ENCODE data around the gene EPHB1.

EPHB1 gene

GRCh38 chr3:135008326-135008725 lies 213.3 kb downstream of the EPHB1 start:
- H3K18ac ChIP-seq (ENCODE audit: low read length) = no peak overlapping the region
- no peak overlapping the region for H2BK120ac ChIP-seq (ENCODE audit: low read depth, low read length)
- H3K23ac ChIP-seq (ENCODE audit: low read depth, low read length, poor library complexity) = no peak overlapping the region
- no peaks in the 10 kb centered on the region for H3K36me3 ChIP-seq (replicated peaks in 1 of 2; ENCODE audit: control insufficient read depth in 2 of 2, insufficient read depth in 2 of 2, low read length in 2 of 2)
- H2BK15ac ChIP-seq (ENCODE audit: low read length) = no peak overlapping the region
- WGBS, 2 donors (ENCODE audit: extremely low coverage in 2 of 2, insufficient read length in 2 of 2, insufficient replicate concordance in 1 of 2) = no CpG with 5 or more reads among the region's 2 CpGs
- no peak for DNase-seq (ENCODE audit: low spot score)
- no peak overlapping the region for H2AK5ac ChIP-seq (ENCODE audit: low read depth, low read length)
- H3K4me1 ChIP-seq (ENCODE audit: control insufficient read depth in 2 of 2, insufficient read depth in 1 of 2, low read depth in 1 of 2, low read length in 2 of 2) = peaks cover 0 to 2% of the 10 kb centered on the region in 2 donors
- no peak overlapping the region for H3K4me3 ChIP-seq (ENCODE audit: low read length in 2 of 2)
- no peak overlapping the region for H2BK5ac ChIP-seq (ENCODE audit: low read length)
- no peak overlapping the region for H3K4me2 ChIP-seq (ENCODE audit: insufficient read depth, low read length, poor library complexity, severe bottlenecking)
- H2BK12ac ChIP-seq (ENCODE audit: low read length) = no peak overlapping the region
- H3K79me1 ChIP-seq (ENCODE audit: low read depth, low read length) = no peaks in the 10 kb centered on the region
- H4K8ac ChIP-seq (ENCODE audit: low read depth, low read length) = no peak overlapping the region
- H3K9me3 ChIP-seq (replicated peaks in 1 of 2; ENCODE audit: control insufficient read depth in 2 of 2, insufficient read depth in 1 of 2, low read depth in 1 of 2, low read length in 2 of 2) = no peaks in the 10 kb centered on the region
- no peak overlapping the region for H3K9ac ChIP-seq (ENCODE audit: low read depth, low read length, poor library complexity)
- no peak overlapping the region for H3K14ac ChIP-seq (ENCODE audit: low read length)
- H2AFZ ChIP-seq (ENCODE audit: low read length) = no peak overlapping the region
- no peak overlapping the region for H4K91ac ChIP-seq (ENCODE audit: low read depth, low read length, poor library complexity)
- no peak overlapping the region for H3K4ac ChIP-seq (ENCODE audit: low read length)
- H3K27me3 ChIP-seq (ENCODE audit: control insufficient read depth in 3 of 3, insufficient read depth in 3 of 3, low read depth in 1 of 3, low read length in 3 of 3) = no peaks in the 10 kb centered on the region
- H3K27ac ChIP-seq (replicated peaks; ENCODE audit: low read length) = no peak overlapping the region

GRCh38 chr3:135009014-135009413 lies 214.0 kb downstream of the EPHB1 start:
- H3K23ac ChIP-seq (ENCODE audit: low read depth, low read length, poor library complexity) = no peak overlapping the region
- H3K36me3 ChIP-seq (replicated peaks in 1 of 2; ENCODE audit: control insufficient read depth in 2 of 2, insufficient read depth in 2 of 2, low read length in 2 of 2) = no peaks in the 10 kb centered on the region
- no peak overlapping the region for H3K27ac ChIP-seq (replicated peaks; ENCODE audit: low read length)
- no peak overlapping the region for H2BK120ac ChIP-seq (ENCODE audit: low read depth, low read length)
- no peak overlapping the region for H2BK5ac ChIP-seq (ENCODE audit: low read length)
- H2BK12ac ChIP-seq (ENCODE audit: low read length) = no peak overlapping the region
- WGBS, 2 donors (ENCODE audit: extremely low coverage in 2 of 2, insufficient read length in 2 of 2, insufficient replicate concordance in 1 of 2) = no CpG with 5 or more reads among the region's 2 CpGs
- no peak overlapping the region for H3K4me3 ChIP-seq (ENCODE audit: low read length in 2 of 2)
- H3K14ac ChIP-seq (ENCODE audit: low read length) = no peak overlapping the region
- H3K9me3 ChIP-seq (replicated peaks in 1 of 2; ENCODE audit: control insufficient read depth in 2 of 2, insufficient read depth in 1 of 2, low read depth in 1 of 2, low read length in 2 of 2) = no peaks in the 10 kb centered on the region
- H3K4me2 ChIP-seq (ENCODE audit: insufficient read depth, low read length, poor library complexity, severe bottlenecking) = no peak overlapping the region
- H2AK5ac ChIP-seq (ENCODE audit: low read depth, low read length) = no peak overlapping the region
- no peak overlapping the region for H2AFZ ChIP-seq (ENCODE audit: low read length)
- no peak overlapping the region for H3K18ac ChIP-seq (ENCODE audit: low read length)
- H3K27me3 ChIP-seq (ENCODE audit: control insufficient read depth in 3 of 3, insufficient read depth in 3 of 3, low read depth in 1 of 3, low read length in 3 of 3) = no peaks in the 10 kb centered on the region
- no peaks in the 10 kb centered on the region for H3K79me1 ChIP-seq (ENCODE audit: low read depth, low read length)
- no peak for DNase-seq (ENCODE audit: low spot score)
- H3K4ac ChIP-seq (ENCODE audit: low read length) = no peak overlapping the region
- H3K4me1 ChIP-seq (ENCODE audit: control insufficient read depth in 2 of 2, insufficient read depth in 1 of 2, low read depth in 1 of 2, low read length in 2 of 2) = peaks cover 0 to 2% of the 10 kb centered on the region in 2 donors
- H4K91ac ChIP-seq (ENCODE audit: low read depth, low read length, poor library complexity) = no peak overlapping the region
- H2BK15ac ChIP-seq (ENCODE audit: low read length) = no peak overlapping the region
- no peak overlapping the region for H4K8ac ChIP-seq (ENCODE audit: low read depth, low read length)
- no peak overlapping the region for H3K9ac ChIP-seq (ENCODE audit: low read depth, low read length, poor library complexity)

- H3K9ac ChIP-seq (ENCODE audit: low read depth, low read length, poor library complexity) = no peak overlapping the region
- H2BK120ac ChIP-seq (ENCODE audit: low read depth, low read length) = no peak overlapping the region
- H2BK5ac ChIP-seq (ENCODE audit: low read length) = no peak overlapping the region
- DNase-seq (ENCODE audit: low spot score) = no peak
- no peak overlapping the region for H2AK5ac ChIP-seq (ENCODE audit: low read depth, low read length)
- H3K4me3 ChIP-seq (ENCODE audit: low read length in 2 of 2) = no peak overlapping the region
- no peaks in the 10 kb centered on the region for H3K27me3 ChIP-seq (ENCODE audit: control insufficient read depth in 3 of 3, insufficient read depth in 3 of 3, low read depth in 1 of 3, low read length in 3 of 3)
- H3K27ac ChIP-seq (replicated peaks; ENCODE audit: low read length) = no peak overlapping the region
- no peak overlapping the region for H3K23ac ChIP-seq (ENCODE audit: low read depth, low read length, poor library complexity)
- H3K4me1 ChIP-seq (ENCODE audit: control insufficient read depth in 2 of 2, insufficient read depth in 1 of 2, low read depth in 1 of 2, low read length in 2 of 2) = peaks cover 0 to 4% of the 10 kb centered on the region in 2 donors
- H3K4me2 ChIP-seq (ENCODE audit: insufficient read depth, low read length, poor library complexity, severe bottlenecking) = no peak overlapping the region
- H3K9me3 ChIP-seq (replicated peaks in 1 of 2; ENCODE audit: control insufficient read depth in 2 of 2, insufficient read depth in 1 of 2, low read depth in 1 of 2, low read length in 2 of 2) = no peaks in the 10 kb centered on the region
- H3K14ac ChIP-seq (ENCODE audit: low read length) = no peak overlapping the region
- H3K79me1 ChIP-seq (ENCODE audit: low read depth, low read length) = no peaks in the 10 kb centered on the region
- no peak overlapping the region for H4K8ac ChIP-seq (ENCODE audit: low read depth, low read length)
- H3K18ac ChIP-seq (ENCODE audit: low read length) = peak overlapping the region; percentile 24
- no peak overlapping the region for H2BK12ac ChIP-seq (ENCODE audit: low read length)
- no peaks in the 10 kb centered on the region for H3K36me3 ChIP-seq (replicated peaks in 1 of 2; ENCODE audit: control insufficient read depth in 2 of 2, insufficient read depth in 2 of 2, low read length in 2 of 2)
- H2BK15ac ChIP-seq (ENCODE audit: low read length) = no peak overlapping the region
- H4K91ac ChIP-seq (ENCODE audit: low read depth, low read length, poor library complexity) = no peak overlapping the region
- no CpG with 5 or more reads among the region's 3 CpGs for WGBS, 2 donors (ENCODE audit: extremely low coverage in 2 of 2, insufficient read length in 2 of 2, insufficient replicate concordance in 1 of 2)
- H3K4ac ChIP-seq (ENCODE audit: low read length) = no peak overlapping the region
- H2AFZ ChIP-seq (ENCODE audit: low read length) = no peak overlapping the region
Observed at GRCh38 chr3:135012101-135012500, 217.0 kb downstream of the EPHB1 start.

- Histone ChIP-seq H3K9me3 (replicated peaks in 1 of 2; ENCODE audit: control insufficient read depth in 2 of 2, insufficient read depth in 1 of 2, low read depth in 1 of 2, low read length in 2 of 2) (no peaks in the 10 kb centered on the region), H3K4me1 (ENCODE audit: control insufficient read depth in 2 of 2, insufficient read depth in 1 of 2, low read depth in 1 of 2, low read length in 2 of 2) (peaks cover 0 to 10% of the 10 kb centered on the region in 2 donors), H3K14ac (ENCODE audit: low read length) (no peak overlapping the region), H2BK15ac (ENCODE audit: low read length) (no peak overlapping the region), H3K27me3 (ENCODE audit: control insufficient read depth in 3 of 3, insufficient read depth in 3 of 3, low read depth in 1 of 3, low read length in 3 of 3) (no peaks in the 10 kb centered on the region), H3K4me3 (ENCODE audit: low read length in 2 of 2) (peak overlapping the region in 1 of 2 donors; percentile 25), H3K27ac (replicated peaks; ENCODE audit: low read length) (no peak overlapping the region), H3K4me2 (ENCODE audit: insufficient read depth, low read length, poor library complexity, severe bottlenecking) (no peak overlapping the region), H3K9ac (ENCODE audit: low read depth, low read length, poor library complexity) (no peak overlapping the region), H2AK5ac (ENCODE audit: low read depth, low read length) (no peak overlapping the region), H2AFZ (ENCODE audit: low read length) (no peak overlapping the region), H3K23ac (ENCODE audit: low read depth, low read length, poor library complexity) (no peak overlapping the region), H2BK12ac (ENCODE audit: low read length) (no peak overlapping the region), H4K91ac (ENCODE audit: low read depth, low read length, poor library complexity) (no peak overlapping the region), H3K18ac (ENCODE audit: low read length) (no peak overlapping the region), H4K8ac (ENCODE audit: low read depth, low read length) (peak overlapping the region; percentile 52), H2BK120ac (ENCODE audit: low read depth, low read length) (no peak overlapping the region), H2BK5ac (ENCODE audit: low read length) (no peak overlapping the region), H3K4ac (ENCODE audit: low read length) (no peak overlapping the region), H3K36me3 (replicated peaks in 1 of 2; ENCODE audit: control insufficient read depth in 2 of 2, insufficient read depth in 2 of 2, low read length in 2 of 2) (no peaks in the 10 kb centered on the region), H3K79me1 (ENCODE audit: low read depth, low read length) (no peaks in the 10 kb centered on the region)
- no peak for DNase-seq (ENCODE audit: low spot score)
- WGBS, 2 donors (ENCODE audit: extremely low coverage in 2 of 2, insufficient read length in 2 of 2, insufficient replicate concordance in 1 of 2) = no CpG with 5 or more reads among the region's 8 CpGs
Observed at GRCh38 chr3:135013206-135013605, 218.1 kb downstream of the EPHB1 start.
